Amygdala (tissue), 56 donors: ENCODE results near the gene FHDC1.
"Not testable (repeated sequence)": the region's sequence is repeated elsewhere in the genome, so short reads cannot be mapped to it uniquely, and the experiment has no call there.

Experiments used
- DNase-seq, 56 donors: peaks; one replicate each; lab custom pipeline; 2025; lab: John Stamatoyannopoulos, UW

Gene FHDC1

GRCh38 chr4:152935631-152936445 lies at the start of gene FHDC1:
TSS of gene FHDC1 (plus strand) at chr4:152936323. CDS start at chr4:152943058, 6,735 bp downstream.
- DNase-seq = peak in 2 of 56 donors; percentile 5 to 33

DNA sequence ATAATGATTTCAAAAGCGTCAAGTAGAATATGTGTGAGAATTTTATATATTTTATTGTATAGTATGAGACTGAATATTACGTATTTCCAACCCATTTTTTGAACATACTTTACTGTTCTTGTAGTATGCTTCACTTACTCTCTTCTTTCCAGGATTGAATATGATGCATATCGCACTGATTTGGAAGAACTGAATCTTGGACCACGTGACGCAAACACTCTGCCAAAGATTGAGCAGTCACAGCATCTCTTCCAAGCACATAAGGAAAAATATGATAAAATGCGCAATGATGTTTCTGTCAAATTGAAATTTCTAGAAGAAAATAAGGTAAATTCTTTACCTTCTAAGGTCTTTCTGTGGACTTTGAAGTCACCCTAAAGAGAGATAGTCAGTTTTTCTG lies 48.1 kb upstream of the FHDC1 start:
- no peak for DNase-seq

DNA sequence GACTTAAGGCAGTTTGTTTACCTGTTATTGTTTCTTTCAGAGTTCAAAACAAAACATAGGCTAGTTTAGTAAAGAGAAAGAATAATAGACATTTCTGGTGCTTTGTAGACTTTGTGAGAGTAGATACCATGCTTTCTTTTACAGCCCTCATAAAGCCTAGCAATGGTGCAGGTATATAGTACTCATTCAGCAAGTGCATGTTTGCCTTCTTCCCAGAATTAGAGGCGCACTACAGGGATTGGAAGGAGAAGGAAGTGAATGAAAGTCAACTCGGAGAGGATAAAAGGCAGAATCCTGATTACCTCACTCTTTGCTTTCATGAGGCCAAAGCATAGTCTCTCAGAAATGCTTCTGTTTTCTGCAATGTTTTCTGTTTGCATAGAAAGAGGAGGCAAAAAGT lies 43.1 kb upstream of the FHDC1 start:
- no peak for DNase-seq

- DNase-seq = no peak
These were observed 41.5 kb upstream of the FHDC1 start for GRCh38 chr4:152894673-152895072.

- DNase-seq = no peak
These were observed 39.3 kb upstream of the FHDC1 start for GRCh38 chr4:152896811-152897210.

- not testable (repeated sequence) for DNase-seq
These were observed 38.0 kb upstream of the FHDC1 start for GRCh38 chr4:152898133-152898532.

- no peak for DNase-seq
These were observed 37.5 kb upstream of the FHDC1 start for GRCh38 chr4:152898606-152899005.

DNA sequence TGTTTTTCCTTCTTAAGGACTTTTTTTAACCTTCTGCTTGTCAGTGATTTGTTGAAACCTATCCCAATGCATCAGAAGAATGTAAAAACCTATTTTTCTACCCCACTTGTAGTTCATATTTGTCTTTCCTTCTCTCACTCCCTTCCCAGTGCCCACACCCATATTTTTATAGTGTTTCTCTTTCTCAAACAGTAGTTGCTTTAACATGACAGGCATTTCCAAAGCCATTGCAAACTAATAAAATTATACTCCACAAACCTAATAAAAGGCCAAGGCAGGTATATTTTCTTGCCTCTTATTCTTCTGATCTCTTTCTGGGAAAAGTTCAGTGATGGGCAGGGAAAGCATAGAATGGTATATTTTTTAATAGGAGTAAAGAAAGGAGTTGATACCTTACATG lies 35.7 kb upstream of the FHDC1 start:
- DNase-seq = no peak

GRCh38 chr4:152901205-152901604 lies 34.9 kb upstream of the FHDC1 start:
- DNase-seq = no peak

GRCh38 chr4:152903658-152904057 lies 32.5 kb upstream of the FHDC1 start:
- DNase-seq = no peak

DNA sequence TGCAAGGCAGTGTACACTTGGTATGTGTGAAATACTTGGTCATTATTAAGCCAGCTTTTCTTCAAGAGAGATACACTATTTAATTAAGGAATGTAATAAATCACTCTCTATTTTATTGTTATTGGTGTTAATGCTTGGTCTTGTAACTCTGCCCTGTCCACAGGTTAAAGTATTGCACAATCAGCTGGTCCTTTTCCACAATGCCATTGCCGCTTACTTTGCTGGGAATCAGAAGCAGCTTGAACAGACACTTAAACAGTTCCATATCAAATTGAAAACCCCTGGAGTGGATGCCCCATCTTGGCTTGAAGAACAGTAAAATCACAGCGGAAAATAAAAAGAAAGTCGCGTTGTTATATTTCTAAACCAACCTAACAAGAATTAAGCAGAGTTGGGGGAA lies 26.2 kb upstream of the FHDC1 start:
- no peak for DNase-seq

GRCh38 chr4:152910521-152910920 lies 25.6 kb upstream of the FHDC1 start:
- DNase-seq = no peak

DNA sequence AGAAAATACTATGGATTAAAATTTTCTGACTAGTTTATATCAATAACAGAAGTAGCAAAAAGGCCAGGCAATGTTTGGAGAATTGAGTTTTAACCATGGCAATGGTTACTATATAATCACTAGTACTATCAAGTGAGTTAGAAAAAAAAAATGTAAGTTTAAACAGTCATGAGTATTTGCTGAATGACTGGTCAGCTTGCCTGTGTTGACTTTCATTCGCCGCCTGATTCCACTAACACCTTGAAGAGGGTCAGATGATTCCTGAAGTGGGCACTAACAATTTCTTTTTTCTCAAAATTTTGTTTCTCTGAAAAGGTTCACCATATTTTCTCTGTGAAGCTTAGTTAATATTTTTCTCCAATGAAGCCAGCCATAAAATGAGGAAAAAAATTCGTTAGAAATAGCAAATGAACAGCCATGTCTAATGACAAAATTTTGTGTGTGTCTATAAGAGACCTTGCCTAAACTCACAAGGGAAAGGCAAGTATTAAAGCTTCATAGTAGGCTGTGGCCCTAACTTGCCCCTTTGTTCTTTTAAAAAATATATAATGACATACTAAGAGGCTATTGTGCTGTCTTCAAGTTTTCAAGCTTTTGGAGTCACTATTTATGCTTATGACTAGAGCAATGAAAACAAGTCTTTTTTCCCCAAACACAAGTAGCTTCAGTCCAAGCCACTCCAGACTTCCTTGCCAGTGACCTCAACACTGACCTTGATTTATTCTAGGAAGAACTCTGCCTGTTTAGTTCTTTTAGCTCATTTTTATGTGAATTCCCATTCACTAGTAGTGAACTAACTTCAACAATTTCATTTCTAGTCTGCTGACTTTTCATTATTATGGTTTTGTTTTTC lies 18.4 kb upstream of the FHDC1 start:
- no peak for DNase-seq

DNA sequence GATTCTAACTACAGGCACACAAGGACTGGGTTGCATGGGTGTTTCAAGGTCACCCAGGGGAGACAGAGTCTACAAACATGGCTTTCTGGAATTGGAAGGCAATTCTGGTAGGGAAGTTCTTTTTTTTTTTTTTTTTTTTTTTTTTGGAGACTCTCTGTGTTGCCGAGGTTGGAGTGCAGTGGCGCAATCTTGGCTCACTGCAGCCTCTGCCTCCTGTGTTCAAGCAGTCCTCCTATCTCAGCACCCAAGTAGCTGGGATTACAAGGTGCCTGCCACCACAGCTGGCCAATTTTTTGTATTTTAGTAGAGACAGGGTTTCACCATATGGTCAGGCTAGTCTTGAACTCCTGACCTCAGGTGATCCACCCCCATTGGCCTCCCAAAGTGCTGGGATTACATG lies 16.3 kb upstream of the FHDC1 start:
- no peak for DNase-seq

- no peak for DNase-seq
These were observed 15.4 kb upstream of the FHDC1 start for GRCh38 chr4:152920768-152921167.

DNA sequence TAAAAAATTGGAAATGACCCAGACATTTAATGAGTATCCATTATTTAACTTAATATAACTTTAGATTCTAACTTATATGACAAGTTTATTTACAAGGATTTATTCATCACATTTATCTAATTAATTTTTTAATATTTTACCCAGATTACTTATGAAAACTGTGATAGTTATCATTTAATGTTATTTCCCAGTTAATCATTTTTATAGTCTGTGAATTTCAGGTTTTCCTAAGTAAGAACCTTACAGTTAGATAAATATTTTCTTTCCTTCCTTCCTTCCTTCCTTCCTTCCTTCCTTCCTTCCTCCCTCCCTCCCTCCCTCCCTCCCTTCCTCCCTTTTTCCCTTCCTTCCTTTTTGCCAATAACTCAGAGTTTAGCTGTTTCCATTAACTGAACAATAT lies 14.8 kb upstream of the FHDC1 start:
- no peak for DNase-seq

GRCh38 chr4:152925851-152926250 lies 10.3 kb upstream of the FHDC1 start:
- DNase-seq = no peak

- no peak for DNase-seq
These were observed 9.2 kb upstream of the FHDC1 start for GRCh38 chr4:152926959-152927358.

GRCh38 chr4:152927737-152928136 lies 8.4 kb upstream of the FHDC1 start:
- DNase-seq = no peak

GRCh38 chr4:152928286-152928685 lies 7.8 kb upstream of the FHDC1 start:
- no peak for DNase-seq

GRCh38 chr4:152929888-152930287 lies 6.2 kb upstream of the FHDC1 start:
- DNase-seq = no peak

DNA sequence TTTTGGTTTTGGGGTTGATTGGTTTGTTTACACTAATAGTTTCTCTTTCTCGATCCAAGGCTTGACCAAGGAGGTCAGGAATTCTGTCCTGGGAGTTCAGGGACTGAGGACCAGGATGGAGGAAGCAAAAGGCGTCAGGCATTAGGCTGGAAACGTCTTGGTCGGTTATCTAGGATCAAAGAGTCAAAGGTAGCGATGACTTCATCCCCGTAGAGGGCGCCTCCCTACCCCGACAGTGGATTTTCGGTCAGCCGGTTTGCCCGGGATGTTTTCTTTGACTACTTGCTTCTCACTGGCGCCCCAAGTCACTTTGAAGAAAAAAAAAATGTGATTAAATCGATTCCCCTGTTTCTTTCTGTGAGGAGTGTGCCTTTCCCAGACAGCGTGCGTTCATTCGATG lies 980 bp upstream of the FHDC1 start:
- no peak for DNase-seq
